ENCODE results near the gene POLR2A.
A peak's percentile ranks its signal among the peaks of the same experiment; 100 is the strongest.
"Not testable (repeated sequence)": the region's sequence is repeated elsewhere in the genome, so short reads cannot be mapped to it uniquely, and the experiment has no call there.

Gene POLR2A

GRCh38 chr17:7460850-7461660, 23.1 kb upstream of the POLR2A start:
- DNase-seq: no peak

GRCh38 chr17:7462474-7463371, 21.4 kb upstream of the POLR2A start:
- no peak for DNase-seq

GRCh38 chr17:7463372-7463846, 20.8 kb upstream of the POLR2A start:
- no peak for DNase-seq

GRCh38 chr17:7464081-7464480, 20.1 kb upstream of the POLR2A start:
- DNase-seq: no peak

GRCh38 chr17:7465597-7466275, 18.4 kb upstream of the POLR2A start:
- no peak for DNase-seq

GRCh38 chr17:7466318-7466638, 17.9 kb upstream of the POLR2A start:
- no peak for DNase-seq

- DNase-seq: no peak
Measured at GRCh38 chr17:7466639-7467341, 17.4 kb upstream of the POLR2A start.

- DNase-seq: no peak
Measured at GRCh38 chr17:7467498-7467897, 16.7 kb upstream of the POLR2A start.

- DNase-seq: no peak
Measured at GRCh38 chr17:7468290-7468689, 15.9 kb upstream of the POLR2A start.

GRCh38 chr17:7468804-7469389, 15.3 kb upstream of the POLR2A start:
- DNase-seq: no peak

GRCh38 chr17:7469843-7470242, 14.3 kb upstream of the POLR2A start:
- not testable (repeated sequence) for DNase-seq

- not testable (repeated sequence) for DNase-seq
Measured at GRCh38 chr17:7470457-7470973, 13.7 kb upstream of the POLR2A start.

GRCh38 chr17:7471729-7472128, 12.4 kb upstream of the POLR2A start:
- DNase-seq: no peak

GRCh38 chr17:7474767-7475166, 9.4 kb upstream of the POLR2A start:
- not testable (repeated sequence) for DNase-seq

- no peak for DNase-seq
Measured at GRCh38 chr17:7475764-7476422, 8.3 kb upstream of the POLR2A start.

- DNase-seq: peak; percentile 76
Measured at GRCh38 chr17:7476494-7476893, 7.7 kb upstream of the POLR2A start.

GRCh38 chr17:7476951-7477350, 7.2 kb upstream of the POLR2A start:
- no peak for DNase-seq

- DNase-seq: peak; percentile 74
Measured at GRCh38 chr17:7477392-7478275, 6.5 kb upstream of the POLR2A start.

GRCh38 chr17:7478276-7479212, 5.6 kb upstream of the POLR2A start:
- no peak for DNase-seq
